Hematopoietic multipotent progenitor cell treated with erythropoietin and hydrocortisone succinate and interleukin-3 and kit ligand, for 4 days (in vitro differentiated cells): Measurements from ENCODE around the gene SLBP.

ENCODE experiments used
- DNase-seq: peaks from one replicate; pipeline ENCODE4 v3.0.0-alpha.2; 2015

Gene SLBP

DNA sequence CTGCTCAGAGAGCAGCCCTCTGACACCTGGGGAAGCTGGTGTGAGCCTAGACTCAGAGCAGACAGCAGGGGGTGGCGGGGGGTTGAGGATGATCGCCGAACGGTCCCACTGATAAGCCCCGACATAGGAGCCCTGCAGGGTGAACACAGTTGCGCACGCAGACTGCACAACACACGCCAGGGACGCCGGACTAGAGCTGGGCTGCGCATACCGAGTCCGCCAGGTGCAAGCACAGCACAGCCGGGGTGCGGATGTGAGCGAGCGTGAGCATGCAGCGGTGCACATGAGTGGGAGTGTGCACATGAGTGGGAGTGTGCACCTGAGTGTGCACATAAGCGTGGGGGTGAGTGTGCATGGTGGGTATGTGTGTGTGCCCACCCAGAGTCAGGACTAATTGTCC, 64.7 kb downstream of the SLBP start:
- no peak for DNase-seq

DNA sequence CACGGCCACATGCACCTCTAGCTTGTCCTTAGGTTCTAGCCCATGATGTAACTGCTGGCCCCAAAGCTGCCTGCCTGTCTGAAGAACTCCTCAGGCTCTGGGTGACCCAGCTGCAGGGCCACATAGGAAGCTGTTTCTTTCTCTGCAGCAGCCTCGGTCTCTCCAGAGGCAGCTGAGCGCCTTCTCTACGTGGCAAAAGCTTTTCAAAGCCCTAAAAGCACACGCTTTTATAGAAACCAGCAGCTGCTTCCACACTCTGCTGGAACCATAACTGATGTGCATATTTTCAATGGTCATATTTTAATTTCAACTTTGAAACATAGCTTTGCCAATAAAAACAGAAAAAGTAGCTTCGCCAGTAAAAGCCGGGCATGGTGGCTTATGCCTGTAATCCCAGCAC, 65.4 kb downstream of the SLBP start:
- no peak for DNase-seq

DNA sequence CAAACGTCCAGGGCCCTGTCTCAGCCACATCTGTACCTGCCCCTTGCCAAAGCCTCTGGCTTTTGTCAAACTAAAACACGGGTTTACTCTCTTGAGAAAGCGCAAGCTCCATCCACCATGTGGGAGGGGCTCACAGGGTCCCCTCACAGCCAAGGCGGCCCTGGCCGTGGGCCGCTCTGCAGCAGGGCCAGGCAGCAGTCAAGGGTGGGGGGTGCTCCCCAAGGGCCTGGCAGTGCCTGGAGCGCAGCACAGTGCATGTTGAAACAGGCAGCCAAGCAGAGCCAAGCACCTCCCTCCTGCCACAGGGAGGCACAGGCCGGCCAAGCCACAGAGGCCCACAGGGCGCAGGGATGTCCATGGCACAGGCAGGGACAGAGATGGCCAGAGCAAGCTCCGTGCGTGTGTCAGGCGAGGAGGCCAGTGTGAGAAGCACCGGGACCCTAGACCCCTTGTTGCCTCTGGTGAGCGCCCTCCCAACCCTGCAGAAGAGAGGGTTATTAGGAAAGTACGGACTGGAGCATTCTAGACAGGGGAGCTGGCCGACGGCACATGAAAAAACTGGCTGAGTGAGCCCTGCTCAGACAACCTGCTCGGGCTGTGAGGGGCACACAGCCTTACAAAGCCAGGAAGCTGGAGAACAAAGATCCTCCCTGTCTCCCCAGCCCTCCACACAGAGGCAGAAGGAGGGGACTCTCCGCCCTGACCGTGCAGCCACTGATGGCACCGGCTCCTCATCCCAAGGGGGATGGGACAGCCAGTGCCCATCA, 67.0 kb downstream of the SLBP start:
- DNase-seq = no peak

DNA sequence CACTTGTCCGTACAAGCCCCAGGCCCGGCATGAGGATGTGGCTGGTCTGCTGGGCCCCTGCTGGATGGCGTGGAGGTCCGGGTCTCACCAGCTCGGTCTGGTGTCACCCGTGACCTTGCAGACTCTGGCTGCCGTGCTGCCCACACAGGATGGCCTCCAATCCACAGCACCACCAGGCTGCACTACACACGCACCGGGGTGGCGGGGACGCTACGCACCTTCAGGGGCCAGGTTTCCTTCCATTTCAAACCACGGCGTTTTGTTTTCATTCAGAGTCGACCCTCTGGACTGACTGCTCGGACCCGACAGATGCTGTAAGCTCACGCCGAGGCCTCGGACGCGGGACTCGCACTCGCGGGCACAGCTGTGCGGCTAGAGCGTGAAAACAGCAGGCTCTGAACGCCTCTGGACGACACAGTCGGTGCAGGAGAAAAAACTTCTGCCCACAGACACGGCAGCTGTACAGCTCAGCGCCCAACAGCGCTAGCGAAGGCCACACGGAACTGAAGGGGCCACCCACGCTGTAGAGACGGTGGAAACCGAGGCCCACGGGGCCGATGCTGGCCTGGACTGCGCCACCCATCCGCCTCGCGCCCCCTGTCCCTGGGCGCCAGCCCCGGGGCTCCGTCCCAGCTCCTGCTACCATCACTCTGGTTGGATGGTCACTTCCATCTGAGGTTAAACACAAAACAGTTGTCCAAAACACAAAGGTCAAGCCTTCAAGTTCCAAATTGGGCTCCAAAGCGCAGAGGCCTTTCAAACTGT, 68.0 kb downstream of the SLBP start:
- no peak for DNase-seq
